GM13976 (cell line): ENCODE data around the gene CEP170B.
"Not testable (repeated sequence)": the region's sequence is repeated elsewhere in the genome, so short reads cannot be mapped to it uniquely, and the experiment has no call there.

Source experiments
- DNase-seq: peaks from one replicate; pipeline ENCODE4 v3.0.0; 2012; ENCODE audit warnings: low spot score
- CTCF ChIP-seq: IDR thresholded peaks from 2 replicates; pipeline ENCODE4 v1.5.1; 2012; ENCODE audit warnings: borderline replicate concordance, mild to moderate bottlenecking; ENCODE audit not compliant: insufficient read depth; ENCODE audit errors: extremely low read depth, missing control alignments, control extremely low read depth
- in situ Hi-C: fragments of 300-500 bp; cut with MboI; formaldehyde crosslinking; loops from one replicate; pipeline ENCODE4 v1.12.0; 2022; ENCODE audit warnings: low sequenced_read_pairs, mixed read lengths, inconsistent platforms; ENCODE audit not compliant: unreplicated experiment

Gene CEP170B

GRCh38 chr14:104912053-104912452, 47.0 kb downstream of the CEP170B start:
- no peak for TF ChIP-seq CTCF
- DNase-seq: no peak

GRCh38 chr14:104913435-104913834, 48.4 kb downstream of the CEP170B start:
- no peak for TF ChIP-seq CTCF
- DNase-seq: no peak
- in situ Hi-C loops: no loop called here

More at GRCh38 chr14:104912053-104912452, 47.0 kb downstream of the CEP170B start:
- in situ Hi-C loops: no loop called here

- no peak for DNase-seq
- in situ Hi-C loops: no loop called here
- no peak for TF ChIP-seq CTCF
These were observed 52.0 kb downstream of the CEP170B start for GRCh38 chr14:104917116-104917515.

- in situ Hi-C loops: no loop called here
- DNase-seq: no peak
- TF ChIP-seq CTCF: no peak
These were observed 52.9 kb downstream of the CEP170B start for GRCh38 chr14:104917993-104918392.

- in situ Hi-C loops: not testable (repeated sequence)
These were observed 54.3 kb downstream of the CEP170B start for GRCh38 chr14:104919152-104919992.

GRCh38 chr14:104919993-104920315, 54.9 kb downstream of the CEP170B start:
- in situ Hi-C loops: no loop called here
- no peak for TF ChIP-seq CTCF
- no peak for DNase-seq

More at GRCh38 chr14:104919152-104919992, 54.3 kb downstream of the CEP170B start:
- not testable (repeated sequence) for DNase-seq

- DNase-seq: no peak
- in situ Hi-C loops: no loop called here
- TF ChIP-seq CTCF: no peak
These were observed 58.8 kb downstream of the CEP170B start for GRCh38 chr14:104923640-104924420.
